ENCODE measurements around the gene KDM3A.

KDM3A gene

DNA sequence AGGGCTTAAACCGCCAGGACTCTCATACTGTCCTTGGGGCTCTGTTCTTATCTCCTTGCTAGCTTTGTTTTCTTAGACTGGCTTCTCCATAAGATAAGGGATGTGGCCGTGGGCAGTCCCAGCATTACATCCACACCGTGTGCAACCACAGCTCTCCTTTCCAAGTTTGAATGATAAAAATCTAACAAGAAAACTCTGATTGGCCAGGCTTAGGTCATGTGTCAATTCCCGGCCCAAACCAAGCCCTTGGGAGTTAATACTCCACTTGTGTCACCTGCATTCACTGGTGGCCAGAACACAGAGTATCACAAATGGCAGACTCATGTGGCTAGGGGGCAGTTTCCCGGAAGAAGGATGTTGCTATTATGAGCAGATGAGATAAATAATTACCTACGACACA, 43.2 kb upstream of the KDM3A start:
- Histone ChIP-seq H3K9me3 (ENCODE audit: control insufficient read depth, insufficient read depth, low read depth, low read length) (no peaks in the 10 kb centered on the region), H3K4me1 (ENCODE audit: control insufficient read depth, insufficient read depth, low read length) (peaks cover 7% of the 10 kb centered on the region; the same call in 1 of the 2 replicates), H3K27ac (ENCODE audit: extremely low read depth, low read depth, low read length) (no peak overlapping the region), H3K36me3 (ENCODE audit: control insufficient read depth in 2 of 2, insufficient read depth in 1 of 2, low read length in 2 of 2) (no peaks in the 10 kb centered on the region), H3K4me3 (ENCODE audit: low read depth, low read length) (no peak overlapping the region)
- TF ChIP-seq ZNF184 (tag by site-specific recombination; IDR thresholded peaks at IDR 0.05) (no peak), ZNF175 (tag by site-specific recombination; IDR thresholded peaks at IDR 0.05) (no peak), KLF16 (tag by site-specific recombination; IDR thresholded peaks at IDR 0.05) (no peak), HOXA7 (CRISPR knock-in tag; IDR thresholded peaks at IDR 0.05; ENCODE audit: borderline replicate concordance) (no peak), PRDM10 (tag by site-specific recombination; IDR thresholded peaks at IDR 0.05) (no peak), ZNF610 (tag by site-specific recombination; IDR thresholded peaks at IDR 0.05; ENCODE audit: borderline replicate concordance) (no peak), ZBTB7A (tag by site-specific recombination; IDR thresholded peaks at IDR 0.05; ENCODE audit: low read depth) (no peak)
- TF ChIP-seq, protein P1, sequence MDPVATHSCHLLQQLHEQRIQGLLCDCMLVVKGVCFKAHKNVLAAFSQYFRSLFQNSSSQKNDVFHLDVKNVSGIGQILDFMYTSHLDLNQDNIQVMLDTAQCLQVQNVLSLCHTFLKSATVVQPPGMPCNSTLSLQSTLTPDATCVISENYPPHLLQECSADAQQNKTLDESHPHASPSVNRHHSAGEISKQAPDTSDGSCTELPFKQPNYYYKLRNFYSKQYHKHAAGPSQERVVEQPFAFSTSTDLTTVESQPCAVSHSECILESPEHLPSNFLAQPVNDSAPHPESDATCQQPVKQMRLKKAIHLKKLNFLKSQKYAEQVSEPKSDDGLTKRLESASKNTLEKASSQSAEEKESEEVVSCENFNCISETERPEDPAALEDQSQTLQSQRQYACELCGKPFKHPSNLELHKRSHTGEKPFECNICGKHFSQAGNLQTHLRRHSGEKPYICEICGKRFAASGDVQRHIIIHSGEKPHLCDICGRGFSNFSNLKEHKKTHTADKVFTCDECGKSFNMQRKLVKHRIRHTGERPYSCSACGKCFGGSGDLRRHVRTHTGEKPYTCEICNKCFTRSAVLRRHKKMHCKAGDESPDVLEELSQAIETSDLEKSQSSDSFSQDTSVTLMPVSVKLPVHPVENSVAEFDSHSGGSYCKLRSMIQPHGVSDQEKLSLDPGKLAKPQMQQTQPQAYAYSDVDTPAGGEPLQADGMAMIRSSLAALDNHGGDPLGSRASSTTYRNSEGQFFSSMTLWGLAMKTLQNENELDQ (tag by site-specific recombination; IDR thresholded peaks at IDR 0.05; ENCODE audit: low read depth), result no peak
- ChIA-PET CTCF (interaction anchor here (0.5 to 1.1 kb wide), 4 partner anchors 25 to 1005 kb away, joined by 3 read pairs; no protein-coding TSS in a partner anchor), POLR2A (interaction anchor here (2.2 kb wide), 1 partner anchor 43 kb away, joined by 5 read pairs; the partner anchor contains the start of gene KDM3A)

GRCh38 chr2:86398500-86399474, 42.4 kb upstream of the KDM3A start:
- POLR2A ChIA-PET, result interaction anchor here (2.2 kb wide), 1 partner anchor 42 kb away, joined by 5 read pairs; the partner anchor contains the start of gene KDM3A
- CTCF ChIA-PET, result interaction anchor here (0.5 to 1.1 kb wide), 4 partner anchors 26 to 1004 kb away, joined by 3 to 4 read pairs (median 3); no protein-coding TSS in a partner anchor
- H3K36me3 ChIP-seq (ENCODE audit: control insufficient read depth in 2 of 2, insufficient read depth in 1 of 2, low read length in 2 of 2), result no peaks in the 10 kb centered on the region
- no peaks in the 10 kb centered on the region for H3K9me3 ChIP-seq (ENCODE audit: control insufficient read depth, insufficient read depth, low read depth, low read length)
- no peak overlapping the region for H3K4me3 ChIP-seq (ENCODE audit: low read depth, low read length)
- peak; percentile 54 for TF ChIP-seq PRDM10 (tag by site-specific recombination; IDR thresholded peaks at IDR 0.05)
- TF ChIP-seq ZNF768 (tag by site-specific recombination; IDR thresholded peaks at IDR 0.05), result no peak
- no peak for TF ChIP-seq ATF2 (tag by site-specific recombination; IDR thresholded peaks at IDR 0.05; ENCODE audit: low read depth)
- TF ChIP-seq ZNF214 (tag by site-specific recombination; IDR thresholded peaks at IDR 0.05; ENCODE audit: borderline replicate concordance), result no peak
- TF ChIP-seq ZNF341 (tag by site-specific recombination; IDR thresholded peaks at IDR 0.05; ENCODE audit: low read depth), result peak; percentile 27; the same call in 1 of the 2 replicates
- H3K27ac ChIP-seq (ENCODE audit: extremely low read depth, low read depth, low read length), result no peak overlapping the region
- peaks cover 3% of the 10 kb centered on the region; the same call in 1 of the 2 replicates for H3K4me1 ChIP-seq (ENCODE audit: control insufficient read depth, insufficient read depth, low read length)

Measured in HEK293 (cell line).